ENCODE measurements around the gene VTI1A.

DNA sequence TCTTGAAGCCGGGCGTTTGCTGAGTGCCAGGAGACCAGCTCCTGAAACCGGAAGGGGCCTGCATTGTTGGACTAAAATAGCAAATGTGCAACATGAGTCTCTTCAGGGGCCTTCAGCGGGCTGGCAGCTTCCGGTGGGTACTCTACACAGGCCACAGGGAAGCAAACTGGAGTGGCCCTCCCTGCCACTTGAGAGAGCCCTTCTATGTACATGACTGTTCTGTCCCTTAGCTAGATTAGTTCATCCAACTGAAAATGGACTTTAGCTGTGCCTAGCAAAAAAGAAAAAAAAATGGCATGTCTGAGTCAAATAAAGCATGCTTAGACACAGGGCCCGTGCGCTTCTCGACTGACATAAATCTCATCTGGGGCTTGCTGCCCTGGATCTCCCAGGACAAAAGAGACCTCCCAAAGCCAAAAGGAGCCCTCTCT is 387.8 kb downstream of the VTI1A start:
- TF ChIP-seq, protein P1, sequence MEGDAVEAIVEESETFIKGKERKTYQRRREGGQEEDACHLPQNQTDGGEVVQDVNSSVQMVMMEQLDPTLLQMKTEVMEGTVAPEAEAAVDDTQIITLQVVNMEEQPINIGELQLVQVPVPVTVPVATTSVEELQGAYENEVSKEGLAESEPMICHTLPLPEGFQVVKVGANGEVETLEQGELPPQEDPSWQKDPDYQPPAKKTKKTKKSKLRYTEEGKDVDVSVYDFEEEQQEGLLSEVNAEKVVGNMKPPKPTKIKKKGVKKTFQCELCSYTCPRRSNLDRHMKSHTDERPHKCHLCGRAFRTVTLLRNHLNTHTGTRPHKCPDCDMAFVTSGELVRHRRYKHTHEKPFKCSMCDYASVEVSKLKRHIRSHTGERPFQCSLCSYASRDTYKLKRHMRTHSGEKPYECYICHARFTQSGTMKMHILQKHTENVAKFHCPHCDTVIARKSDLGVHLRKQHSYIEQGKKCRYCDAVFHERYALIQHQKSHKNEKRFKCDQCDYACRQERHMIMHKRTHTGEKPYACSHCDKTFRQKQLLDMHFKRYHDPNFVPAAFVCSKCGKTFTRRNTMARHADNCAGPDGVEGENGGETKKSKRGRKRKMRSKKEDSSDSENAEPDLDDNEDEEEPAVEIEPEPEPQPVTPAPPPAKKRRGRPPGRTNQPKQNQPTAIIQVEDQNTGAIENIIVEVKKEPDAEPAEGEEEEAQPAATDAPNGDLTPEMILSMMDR (IDR thresholded peaks at IDR 0.05): no peak
- TF ChIP-seq POLR2A (IDR thresholded peaks at IDR 0.05): no peak

Measured in breast epithelium (tissue), 3 donors.